H1 (cell line): Measurements from ENCODE around the gene BPHL. TPM values are rescaled to one million over a fixed set of nuclear protein-coding genes. Genes with fewer than 3 reads are reported as not detected.

Source experiments
- CTCF ChIA-PET: fragments of 300-600 bp; sonication (Branson Sonifier 250); formaldehyde crosslinking; loops from one replicate; lab custom pipeline; 2021; ENCODE audit not compliant: partially characterized antibody; lab: Charles Lee
- POLR2A ChIA-PET: fragments of 300-600 bp; sonication (Branson Sonifier 250); formaldehyde crosslinking; loops from one replicate; lab custom pipeline; 2021; ENCODE audit warnings: inconsistent platforms; ENCODE audit not compliant: partially characterized antibody; lab: Charles Lee
- DNase-seq, 2 experiments: peaks; one replicate each; pipeline versions ENCODE4 v3.0.0 to v3.0.0-alpha.2; 2010 to 2022; ENCODE audit warnings: low spot score in 2 of 2, low read depth in 1 of 2, mixed read lengths in 1 of 2
- FAIRE-seq: peaks from 2 replicates; lab custom pipeline; 2011; peaks lifted over from hg19 to GRCh38; lab: Jason Lieb, UNC
- H2AFZ ChIP-seq: 2 replicates; pipeline ENCODE4 v1.8.1; 2012; ENCODE audit warnings: low read length, inconsistent platforms
- H2AK5ac ChIP-seq: 2 replicates; pipeline ENCODE4 v1.6.1; 2013; ENCODE audit warnings: low read depth, low read length
- H2BK120ac ChIP-seq: replicated peaks from 2 replicates; pipeline ENCODE3; 2013; ENCODE audit warnings: low read depth, low read length, inconsistent platforms
- H2BK12ac ChIP-seq: 2 replicates; pipeline ENCODE4 v1.6.1; 2013; ENCODE audit warnings: low read depth, low read length
- H2BK15ac ChIP-seq: 2 replicates; pipeline ENCODE4 v1.6.1; 2013; ENCODE audit warnings: low read length
- H2BK20ac ChIP-seq: 2 replicates; pipeline ENCODE4 v1.6.1; 2013; ENCODE audit warnings: low read length
- H2BK5ac ChIP-seq: 2 replicates; pipeline ENCODE4 v1.6.1; 2013; ENCODE audit warnings: low read depth, low read length
- H3K14ac ChIP-seq: 2 replicates; pipeline ENCODE4 v1.6.1; 2013; ENCODE audit warnings: inconsistent platforms; ENCODE audit not compliant: insufficient read length
- H3K18ac ChIP-seq: 2 replicates; pipeline ENCODE4 v1.6.1; 2013; ENCODE audit warnings: low read length; ENCODE audit errors: extremely low read depth
- H3K23ac ChIP-seq: 2 replicates; pipeline ENCODE4 v1.6.1; 2013; ENCODE audit warnings: inconsistent platforms; ENCODE audit not compliant: insufficient read length
- H3K23me2 ChIP-seq: 2 replicates; pipeline ENCODE4 v1.6.1; 2013; ENCODE audit warnings: low read depth, low read length
- H3K27ac ChIP-seq: 2 replicates; pipeline ENCODE4 v1.6.1; 2011; ENCODE audit warnings: low read depth, low read length, inconsistent platforms
- H3K27me3 ChIP-seq, 4 experiments: replicated peaks in 1 of 4; 1 replicate in 1 of 4; 2 replicates in 3 of 4; pipeline versions ENCODE4 v1.6.1 to v1.8.1; 2011 to 2013; ENCODE audit warnings: low read length in 3 of 4, mild to moderate bottlenecking in 3 of 4, inconsistent platforms in 2 of 4, mixed read lengths in 2 of 4, moderate library complexity in 1 of 4; ENCODE audit not compliant: control insufficient read depth in 3 of 4, insufficient read depth in 3 of 4; ENCODE audit errors: extremely low read depth in 1 of 4
- H3K36me3 ChIP-seq, 4 experiments: 2 replicates each; pipeline versions ENCODE4 v1.6.1 to v1.8.1; 2011 to 2013; ENCODE audit warnings: mild to moderate bottlenecking in 4 of 4, low read length in 3 of 4, moderate library complexity in 2 of 4, control low read depth in 1 of 4, inconsistent platforms in 1 of 4; ENCODE audit not compliant: insufficient read depth in 4 of 4, control insufficient read depth in 2 of 4
- H3K4ac ChIP-seq: replicated peaks from 2 replicates; pipeline ENCODE3; 2013; ENCODE audit warnings: low read length, low read depth, mixed read lengths, inconsistent platforms; ENCODE audit not compliant: insufficient read length
- H3K4me1 ChIP-seq, 4 experiments: replicated peaks in 1 of 4; 1 replicate in 1 of 4; 2 replicates in 3 of 4; pipeline versions ENCODE4 v1.6.1 to v1.8.1; 2011 to 2013; ENCODE audit warnings: low read length in 3 of 4, inconsistent platforms in 2 of 4, mixed read lengths in 1 of 4; ENCODE audit not compliant: insufficient read depth in 4 of 4, control insufficient read depth in 3 of 4
- H3K4me2 ChIP-seq, 2 experiments: 2 replicates each; pipeline versions ENCODE4 v1.6.1 to v1.8.1; 2011 to 2013; ENCODE audit warnings: low read depth in 2 of 2, low read length in 2 of 2, control low read depth in 1 of 2, inconsistent platforms in 1 of 2, mild to moderate bottlenecking in 1 of 2; ENCODE audit not compliant: insufficient read depth in 1 of 2
- H3K4me3 ChIP-seq, 4 experiments: fragments of 200-600, 300-600 bp in 1 of 4; sonication (generic), shearing (Covaris generic), sonication (Bioruptor Twin) in 1 of 4; 2 replicates each; pipeline versions ENCODE4 v1.5.1 to v1.8.1; 2011 to 2016; ENCODE audit warnings: low read length in 4 of 4, low read depth in 3 of 4, control low read depth in 2 of 4, inconsistent platforms in 2 of 4, mild to moderate bottlenecking in 2 of 4, mixed read lengths in 1 of 4, moderate library complexity in 1 of 4; ENCODE audit not compliant: insufficient read depth in 2 of 4; ENCODE audit errors: extremely low read depth in 1 of 4
- H3K56ac ChIP-seq: replicated peaks from 2 replicates; pipeline ENCODE3; 2013; ENCODE audit warnings: low read depth, mild to moderate bottlenecking, mixed read lengths, low read length, inconsistent platforms; ENCODE audit not compliant: insufficient read length
- H3K79me1 ChIP-seq: 2 replicates; pipeline ENCODE4 v1.6.1; 2013; ENCODE audit warnings: low read depth, low read length, control low read depth
- H3K79me2 ChIP-seq, 2 experiments: 2 replicates each; pipeline versions ENCODE4 v1.6.1 to v1.8.1; 2012 to 2013; ENCODE audit warnings: low read length in 2 of 2, mild to moderate bottlenecking in 2 of 2, inconsistent platforms in 1 of 2; ENCODE audit not compliant: insufficient read depth in 2 of 2, control insufficient read depth in 1 of 2
- H3K9ac ChIP-seq, 4 experiments: replicated peaks in 1 of 4; 1 replicate in 1 of 4; 2 replicates in 3 of 4; pipeline versions ENCODE4 v1.6.1 to v1.8.1; 2011 to 2013; ENCODE audit warnings: low read depth in 3 of 4, low read length in 3 of 4, control low read depth in 2 of 4, mild to moderate bottlenecking in 2 of 4, moderate library complexity in 2 of 4, inconsistent platforms in 1 of 4; ENCODE audit errors: extremely low read depth in 1 of 4
- H3K9me3 ChIP-seq, 2 experiments: 2 replicates each; pipeline versions ENCODE4 v1.6.1 to v1.8.1; 2012 to 2013; ENCODE audit warnings: mild to moderate bottlenecking in 2 of 2, moderate library complexity in 2 of 2, control low read depth in 1 of 2, inconsistent platforms in 1 of 2, low read depth in 1 of 2, low read length in 1 of 2, mixed read lengths in 1 of 2; ENCODE audit not compliant: insufficient read depth in 2 of 2
- H4K20me1 ChIP-seq, 2 experiments: replicated peaks in 1 of 2; 2 replicates each; pipeline versions ENCODE3 to v1.8.1; 2011 to 2013; ENCODE audit warnings: inconsistent platforms in 2 of 2, low read length in 2 of 2, mild to moderate bottlenecking in 1 of 2; ENCODE audit not compliant: insufficient read depth in 2 of 2, control insufficient read depth in 1 of 2
- H4K5ac ChIP-seq: 2 replicates; pipeline ENCODE4 v1.6.1; 2013; ENCODE audit warnings: low read length, low read depth, mixed read lengths, inconsistent platforms; ENCODE audit not compliant: insufficient read length
- H4K8ac ChIP-seq: 2 replicates; pipeline ENCODE4 v1.8.0; 2013; ENCODE audit warnings: mild to moderate bottlenecking, moderate library complexity, low read length, inconsistent platforms; ENCODE audit not compliant: insufficient read depth; ENCODE audit errors: extremely low read depth
- H4K91ac ChIP-seq: replicated peaks from 2 replicates; pipeline ENCODE3; 2013; ENCODE audit warnings: low read length, mixed read lengths, inconsistent platforms; ENCODE audit not compliant: insufficient read length
- ASH2L ChIP-seq: fragments of 200-600, 300-600 bp; sonication (generic); IDR thresholded peaks from one replicate; pipeline ENCODE4 v1.7.1; 2017; ENCODE audit warnings: low read length
- ATF3 ChIP-seq: IDR thresholded peaks from 2 replicates; pipeline ENCODE4 v1.6.1; 2011; ENCODE audit warnings: low read depth, mild to moderate bottlenecking, low read length; ENCODE audit not compliant: insufficient read depth
- CBX5 ChIP-seq: fragments of 300-800, 300-1000 bp; sonication (generic); IDR thresholded peaks from 2 replicates; pipeline ENCODE4 v1.7.1; 2016; ENCODE audit warnings: antibody characterized with exemption, low read length, low read depth
- E2F6 ChIP-seq: IDR thresholded peaks from 2 replicates; pipeline ENCODE4 v1.6.1; 2012; ENCODE audit warnings: inconsistent platforms
- EZH2 ChIP-seq: fragments of 200-600 bp; sonication (generic); IDR thresholded peaks from 2 replicates; pipeline ENCODE4 v1.7.1; 2012; ENCODE audit warnings: low read depth, mild to moderate bottlenecking, moderate library complexity, low read length, inconsistent platforms; ENCODE audit not compliant: severe bottlenecking
- JUN ChIP-seq: IDR thresholded peaks from 2 replicates; pipeline ENCODE4 v1.6.1; 2011; ENCODE audit warnings: low read depth, mild to moderate bottlenecking, improper control_type of control experiment, low read length
- NANOG ChIP-seq: IDR thresholded peaks from 2 replicates; pipeline ENCODE4 v1.6.1; 2011; ENCODE audit warnings: low read length, low read depth, mild to moderate bottlenecking, inconsistent platforms; ENCODE audit not compliant: insufficient read depth, poor library complexity, severe bottlenecking
- ZNF274 ChIP-seq: IDR thresholded peaks from 2 replicates; pipeline ENCODE4 v1.7.0; 2012; ENCODE audit warnings: low read length, borderline replicate concordance; ENCODE audit errors: extremely low read depth
- WGBS, 2 experiments: shearing (Covaris generic) in 1 of 2; methylation state at CpG; one replicate each; pipeline versions ENCODE4 v1.1.6 to v1.1.7; 2013 to 2015; ENCODE audit warnings: low lambda C conversion rate in 2 of 2, mixed read lengths in 2 of 2, inconsistent platforms in 1 of 2, low coverage in 1 of 2, missing lambda C conversion rate in 1 of 2; ENCODE audit not compliant: insufficient replicate concordance in 2 of 2, insufficient coverage in 1 of 2, insufficient read length in 1 of 2; ENCODE audit errors: extremely low coverage in 1 of 2, missing lambda C conversion rate in 1 of 2; 5-methylcytosine and 5-hydroxymethylcytosine counted together
- polyA plus RNA-seq, 7 experiments: library from polyadenylated mRNA; depleted of rRNA in 3 of 7; stranded (reverse) in 5 of 7; unstranded in 2 of 7; fragments of >200 nt in 5 of 7; fragments of 200-250 nt in 2 of 7; gene quantifications; 1 replicate in 5 of 7; 2 replicates in 1 of 7; 4 replicates in 1 of 7; pipeline versions ENCODE4 v1.2.1 to v1.2.3, GENCODE V29; 2011 to 2013; ENCODE audit warnings: missing spikeins in 2 of 7, mixed read lengths in 2 of 7
- total RNA-seq: library from RNA; stranded (reverse); fragmentation: NEBNext Ultra II Directional; extraction: Animal tissue kit (Norgen Biotek cat#: 25700); gene quantifications from 2 replicates; pipeline ENCODE4 v1.2.1, GENCODE V29; 2021

The BPHL gene
- total and polyA plus RNA-seq, 2 of the 8 experiments (the other 6 are each of a cell fraction or from before 2014, with no cell fraction given), result 24.4 to 36.4 TPM

- Histone ChIP-seq H3K18ac (peak overlapping the region; percentile 93), H4K5ac (no peak overlapping the region), H2AFZ (peak overlapping the region; percentile 86; the same call in 1 of the 2 replicates), H2BK20ac (peak overlapping the region; percentile 84), H3K14ac (no peak overlapping the region), H3K79me2 (no peaks in the 10 kb centered on the region), H3K4ac (no peak overlapping the region), H4K20me1 (no peaks in the 10 kb centered on the region), H2BK5ac (peak overlapping the region; percentile 85; the same call in 1 of the 2 replicates), H3K4me2 (peak overlapping the region; percentile 43 to 67), H3K27ac (peak overlapping the region; percentile 68), H3K23me2 (no peaks in the 10 kb centered on the region), H3K23ac (no peak overlapping the region), H2AK5ac (peak overlapping the region; percentile 71; the same call in 1 of the 2 replicates), H4K8ac (no peak overlapping the region), H3K4me1 (peaks cover 15 to 24% (median 20%) of the 10 kb centered on the region in 4 experiments), H3K36me3 (no peaks in the 10 kb centered on the region), H4K91ac (peak overlapping the region; percentile 28), H3K4me3 (peak overlapping the region in 1 of 4 experiments; percentile 28; a peak in 1 of 8 replicates), H2BK15ac (peak overlapping the region; percentile 19; the same call in 1 of the 2 replicates), H2BK120ac (no peak overlapping the region), H3K56ac (no peak overlapping the region), H3K9me3 (0 out of 4 replicates have a peak, but pooled peaks cover 0 to 4% of the 10 kb centered on the region in 2 experiments), H3K9ac (peak overlapping the region in 2 of 4 experiments; percentile 7 to 12; a peak in 3 of 7 replicates), H2BK12ac (peak overlapping the region; percentile 56; the same call in 1 of the 2 replicates), H3K27me3 (no peaks in the 10 kb centered on the region), H3K79me1 (no peaks in the 10 kb centered on the region; the same call in 1 of the 2 replicates)
- WGBS, 2 experiments, result 40% methylated on average over 19 of the region's 19 CpGs; no CpG with 5 or more reads in 1 of the 2 experiments
- CTCF ChIA-PET, result interaction anchor here (0.7 to 4.5 kb wide), 21 partner anchors 8 to 171 kb away, joined by 3 to 25 read pairs (median 3); partner anchors contain the start of gene TUBB2A
- POLR2A ChIA-PET, result interaction anchor here (0.9 to 4.0 kb wide), 14 partner anchors 8 to 87 kb away, joined by 3 to 32 read pairs (median 4); partner anchors contain the start of genes TUBB2A and TUBB2B
- FAIRE-seq, result no peak
- peak in 1 of 2 experiments; percentile 62 for DNase-seq
- TF ChIP-seq CBX5 (no peak), ATF3 (no peak), E2F6 (no peak), ZNF274 (no peak), NANOG (no peak), EZH2 (no peak), ASH2L (no peak), JUN (no peak)
Measured at GRCh38 chr6:3194535-3195419, 76.3 kb downstream of the BPHL start.
